Mesenchymal stem cell (in vitro differentiated cells and primary cell): ENCODE data around the gene DNAH5.

Source experiments
- DNase-seq: peaks from one replicate; pipeline ENCODE4 v3.0.0-alpha.2; 2013
- H2AFZ ChIP-seq: one replicate; pipeline ENCODE4 v1.6.1; 2013; ENCODE audit warnings: low read depth, mild to moderate bottlenecking, control low read depth, inconsistent platforms, low read length, moderate library complexity
- H2AK5ac ChIP-seq: 2 replicates; pipeline ENCODE4 v1.6.1; 2013; ENCODE audit warnings: low read length, moderate library complexity, mild to moderate bottlenecking, inconsistent platforms; ENCODE audit not compliant: severe bottlenecking
- H2BK120ac ChIP-seq: one replicate; pipeline ENCODE4 v1.6.1; 2013; ENCODE audit warnings: low read depth, mild to moderate bottlenecking, inconsistent platforms, low read length, moderate library complexity
- H2BK12ac ChIP-seq, 2 experiments: one replicate each; pipeline ENCODE4 v1.6.1; 2013; ENCODE audit warnings: inconsistent platforms in 2 of 2, low read length in 2 of 2, mild to moderate bottlenecking in 2 of 2, moderate library complexity in 2 of 2, control low read depth in 1 of 2
- H2BK15ac ChIP-seq: one replicate; pipeline ENCODE4 v1.6.1; 2013; ENCODE audit warnings: mild to moderate bottlenecking, low read depth, inconsistent platforms; ENCODE audit not compliant: poor library complexity, severe bottlenecking
- H2BK5ac ChIP-seq: 2 replicates; pipeline ENCODE4 v1.6.1; 2013; ENCODE audit warnings: low read depth, mild to moderate bottlenecking, low read length, control low read depth, inconsistent platforms; ENCODE audit not compliant: poor library complexity, severe bottlenecking
- H3K14ac ChIP-seq, 2 experiments: one replicate each; pipeline ENCODE4 v1.6.1; 2013; ENCODE audit warnings: inconsistent platforms in 2 of 2, low read length in 2 of 2, control low read depth in 1 of 2, mild to moderate bottlenecking in 1 of 2, moderate library complexity in 1 of 2
- H3K18ac ChIP-seq, 2 experiments: one replicate each; pipeline ENCODE4 v1.6.1; 2013; ENCODE audit warnings: inconsistent platforms in 2 of 2, low read length in 2 of 2, control low read depth in 1 of 2, low read depth in 1 of 2, mild to moderate bottlenecking in 1 of 2
- H3K23ac ChIP-seq, 2 experiments: one replicate each; pipeline ENCODE4 v1.6.1; 2013; ENCODE audit warnings: inconsistent platforms in 2 of 2, low read length in 2 of 2, mild to moderate bottlenecking in 2 of 2, moderate library complexity in 2 of 2, control low read depth in 1 of 2
- H3K27ac ChIP-seq: 2 replicates; pipeline ENCODE4 v1.5.1; 2013; ENCODE audit warnings: mild to moderate bottlenecking, moderate library complexity, low read length, control low read depth, inconsistent platforms; ENCODE audit not compliant: poor library complexity, severe bottlenecking
- H3K27me3 ChIP-seq, 2 experiments: 2 replicates each; pipeline versions ENCODE4 v1.6.1 to v1.7.0; 2013; ENCODE audit warnings: low read length in 2 of 2, mild to moderate bottlenecking in 2 of 2, moderate library complexity in 2 of 2, control low read depth in 1 of 2, inconsistent platforms in 1 of 2; ENCODE audit not compliant: control insufficient read depth in 1 of 2, insufficient read depth in 1 of 2
- H3K36me3 ChIP-seq, 2 experiments: 2 replicates each; pipeline versions ENCODE4 v1.6.1 to v1.7.0; 2013; ENCODE audit warnings: low read length in 2 of 2, control low read depth in 1 of 2, inconsistent platforms in 1 of 2, low read depth in 1 of 2, mild to moderate bottlenecking in 1 of 2; ENCODE audit not compliant: insufficient read depth in 2 of 2, control insufficient read depth in 1 of 2
- H3K4ac ChIP-seq, 2 experiments: one replicate each; pipeline ENCODE4 v1.6.1; 2013; ENCODE audit warnings: inconsistent platforms in 2 of 2, low read length in 2 of 2, mild to moderate bottlenecking in 2 of 2, moderate library complexity in 2 of 2, control low read depth in 1 of 2, low read depth in 1 of 2
- H3K4me1 ChIP-seq: 2 replicates; pipeline ENCODE4 v1.6.1; 2013; ENCODE audit warnings: low read depth, low read length, control low read depth; ENCODE audit not compliant: control insufficient read depth, insufficient read depth
- H3K4me2 ChIP-seq: 2 replicates; pipeline ENCODE4 v1.6.1; 2013; ENCODE audit warnings: low read length, mild to moderate bottlenecking, inconsistent platforms; ENCODE audit not compliant: poor library complexity, severe bottlenecking
- H3K4me3 ChIP-seq, 2 experiments: 2 replicates each; pipeline versions ENCODE4 v1.5.1 to v1.7.0; 2013; ENCODE audit warnings: low read length in 2 of 2, mild to moderate bottlenecking in 2 of 2, control low read depth in 1 of 2, low read depth in 1 of 2; ENCODE audit not compliant: insufficient read depth in 1 of 2
- H3K79me1 ChIP-seq: replicated peaks from 2 replicates; pipeline ENCODE4 v1.6.1; 2013; ENCODE audit warnings: mild to moderate bottlenecking, control low read depth, low read length, inconsistent platforms; ENCODE audit not compliant: poor library complexity, severe bottlenecking
- H3K9ac ChIP-seq: 2 replicates; pipeline ENCODE4 v1.7.0; 2013; ENCODE audit warnings: mild to moderate bottlenecking, low read length, moderate library complexity
- H3K9me3 ChIP-seq: 2 replicates; pipeline ENCODE4 v1.7.0; 2013; ENCODE audit warnings: mild to moderate bottlenecking, low read length; ENCODE audit not compliant: control insufficient read depth
- H4K8ac ChIP-seq: one replicate; pipeline ENCODE4 v1.6.1; 2013; ENCODE audit warnings: inconsistent platforms, mild to moderate bottlenecking, low read length, moderate library complexity
- H4K91ac ChIP-seq: one replicate; pipeline ENCODE4 v1.6.1; 2013; ENCODE audit warnings: mild to moderate bottlenecking, low read length, inconsistent platforms
- WGBS: methylation state at CpG from one replicate; pipeline ENCODE4 v1.1.7; 2013; ENCODE audit warnings: mixed read lengths; 5-methylcytosine and 5-hydroxymethylcytosine counted together

The DNAH5 gene

GRCh38 chr5:13771011-13771571 lies 173.4 kb downstream of the DNAH5 start:
- Histone ChIP-seq H4K91ac (no peak overlapping the region), H2BK12ac (no peak overlapping the region), H3K23ac (no peak overlapping the region), H3K27ac (no peak overlapping the region), H3K27me3 (no peaks in the 10 kb centered on the region), H2BK5ac (no peak overlapping the region), H3K36me3 (no peaks in the 10 kb centered on the region), H3K79me1 (no peaks in the 10 kb centered on the region), H3K4ac (no peak overlapping the region), H2BK15ac (no peak overlapping the region), H3K4me3 (no peak overlapping the region), H2BK120ac (no peak overlapping the region), H2AK5ac (no peak overlapping the region), H3K4me1 (peaks cover 5% of the 10 kb centered on the region), H2AFZ (no peak overlapping the region), H3K4me2 (no peak overlapping the region), H3K18ac (no peak overlapping the region), H3K14ac (no peak overlapping the region), H3K9ac (no peak overlapping the region), H3K9me3 (no peaks in the 10 kb centered on the region), H4K8ac (no peak overlapping the region)
- DNase-seq, result peak; percentile 64
- 50% methylated on average over 1 of the region's 1 CpG for WGBS

DNA sequence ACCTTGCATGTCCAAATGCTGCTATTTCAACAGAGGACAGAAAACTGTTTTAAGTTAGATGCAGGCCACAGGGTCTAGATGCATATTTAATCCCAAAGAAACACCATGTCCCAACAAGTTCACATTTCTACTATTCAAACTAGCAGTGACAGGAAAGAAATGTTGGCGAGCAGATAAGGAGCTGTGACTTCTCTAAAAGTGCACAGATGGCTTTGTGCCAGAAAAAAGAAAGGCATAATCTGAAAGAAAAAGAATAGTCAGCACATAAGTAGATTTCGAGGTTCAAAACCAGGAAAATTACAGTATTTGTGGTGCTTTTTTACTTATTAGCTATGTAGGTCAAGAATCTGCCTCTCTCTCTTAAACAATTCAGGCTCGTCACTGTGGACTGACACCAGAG lies 178.3 kb downstream of the DNAH5 start:
- Histone ChIP-seq H3K14ac (no peak overlapping the region), H2AFZ (no peak overlapping the region), H2AK5ac (no peak overlapping the region), H3K9me3 (no peaks in the 10 kb centered on the region), H2BK5ac (no peak overlapping the region), H3K4ac (no peak overlapping the region), H3K4me1 (peaks cover 4% of the 10 kb centered on the region), H3K36me3 (no peaks in the 10 kb centered on the region), H2BK12ac (no peak overlapping the region), H3K4me2 (no peak overlapping the region), H3K79me1 (no peaks in the 10 kb centered on the region), H2BK120ac (no peak overlapping the region), H3K27ac (no peak overlapping the region), H4K8ac (no peak overlapping the region), H2BK15ac (no peak overlapping the region), H3K4me3 (no peak overlapping the region), H3K23ac (peak overlapping the region in 1 of 2 experiments; percentile 93), H3K18ac (no peak overlapping the region), H3K9ac (no peak overlapping the region), H4K91ac (no peak overlapping the region), H3K27me3 (no peaks in the 10 kb centered on the region)
- WGBS, result 33% methylated on average over 1 of the region's 3 CpGs
- no peak for DNase-seq

- Histone ChIP-seq H2AK5ac (no peak overlapping the region), H3K14ac (no peak overlapping the region), H2BK5ac (no peak overlapping the region), H3K23ac (no peak overlapping the region), H3K9me3 (no peaks in the 10 kb centered on the region), H2BK120ac (no peak overlapping the region), H3K4ac (no peak overlapping the region), H3K4me3 (no peak overlapping the region), H3K4me2 (no peak overlapping the region), H2AFZ (no peak overlapping the region), H3K4me1 (no peaks in the 10 kb centered on the region), H3K18ac (no peak overlapping the region), H4K91ac (no peak overlapping the region), H2BK15ac (no peak overlapping the region), H2BK12ac (no peak overlapping the region), H4K8ac (no peak overlapping the region), H3K27ac (no peak overlapping the region), H3K27me3 (no peaks in the 10 kb centered on the region), H3K79me1 (no peaks in the 10 kb centered on the region), H3K9ac (no peak overlapping the region), H3K36me3 (no peaks in the 10 kb centered on the region)
- WGBS, result 100% methylated on average over 2 of the region's 3 CpGs
- DNase-seq, result no peak
Observed at GRCh38 chr5:13763719-13764118, 180.8 kb downstream of the DNAH5 start.

- H3K27me3 ChIP-seq, result no peaks in the 10 kb centered on the region
- no peak overlapping the region for H3K27ac ChIP-seq
- no peak overlapping the region for H2BK5ac ChIP-seq
- DNase-seq, result no peak
- H3K4me1 ChIP-seq, result no peaks in the 10 kb centered on the region
- no peak overlapping the region for H4K91ac ChIP-seq
- H2AK5ac ChIP-seq, result no peak overlapping the region
- no peaks in the 10 kb centered on the region for H3K36me3 ChIP-seq
- no peak overlapping the region for H2BK15ac ChIP-seq
- H3K18ac ChIP-seq, result no peak overlapping the region
- H3K9me3 ChIP-seq, result no peaks in the 10 kb centered on the region
- H2BK120ac ChIP-seq, result no peak overlapping the region
- H2BK12ac ChIP-seq, result no peak overlapping the region
- H3K23ac ChIP-seq, result no peak overlapping the region
- 83% methylated on average over 6 of the region's 6 CpGs for WGBS
- H3K79me1 ChIP-seq, result no peaks in the 10 kb centered on the region
- H3K14ac ChIP-seq, result no peak overlapping the region
- H3K4me3 ChIP-seq, result no peak overlapping the region
- H2AFZ ChIP-seq, result no peak overlapping the region
- H3K4ac ChIP-seq, result no peak overlapping the region
- H4K8ac ChIP-seq, result no peak overlapping the region
- no peak overlapping the region for H3K9ac ChIP-seq
- H3K4me2 ChIP-seq, result no peak overlapping the region
Observed at GRCh38 chr5:13749766-13750165, 194.7 kb downstream of the DNAH5 start.
